AG04450 (cell line): ENCODE results near the gene PRELP. TPM values are rescaled to one million over a fixed set of nuclear protein-coding genes. Genes with fewer than 3 reads are reported as not detected.

Source experiments
- CTCF ChIA-PET: fragments of 300-600, 350-600 bp; formaldehyde crosslinking; extraction: SDS; loops from one replicate; lab custom pipeline; 2022; ENCODE audit warnings: antibody characterized with exemption, inconsistent platforms; lab: Charles Lee
- POLR2A ChIA-PET: fragments of 350-600 bp; formaldehyde crosslinking; extraction: SDS; loops from one replicate; lab custom pipeline; 2021; ENCODE audit warnings: antibody characterized with exemption, inconsistent platforms; lab: Yijun Ruan, JAX
- DNase-seq: peaks from one replicate; pipeline ENCODE4 v3.0.0-alpha.2; 2011; ENCODE audit warnings: low read depth, low spot score
- H3K27ac ChIP-seq: one replicate; pipeline ENCODE4 v1.5.1; 2012; ENCODE audit warnings: low read depth, low read length, control low read depth
- H3K27me3 ChIP-seq: one replicate; pipeline ENCODE4 v1.6.0; 2012; ENCODE audit warnings: low read length; ENCODE audit not compliant: control insufficient read depth, insufficient read depth
- H3K4me3 ChIP-seq: 2 replicates; pipeline ENCODE4 v1.5.1; 2011; ENCODE audit warnings: mild to moderate bottlenecking, low read depth, low read length, control low read depth
- H3K9me3 ChIP-seq: 2 replicates; pipeline ENCODE4 v1.5.1; 2012; ENCODE audit warnings: low read length; ENCODE audit not compliant: control insufficient read depth, insufficient read depth
- CTCF ChIP-seq: IDR thresholded peaks from 2 replicates; pipeline ENCODE4 v1.5.1; 2011; ENCODE audit warnings: low read depth, low read length, control low read depth, inconsistent platforms
- polyA plus RNA-seq: library from polyadenylated mRNA; depleted of rRNA; stranded (reverse); fragments of >200 nt; gene quantifications from 2 replicates; pipeline ENCODE4 v1.2.3, GENCODE V29; 2011

Gene PRELP
- polyA plus RNA-seq, 1 experiment, result 0.68 TPM

GRCh38 chr1:203526130-203526529, 50.5 kb downstream of the PRELP start:
- Histone ChIP-seq H3K27ac (no peak overlapping the region), H3K27me3 (no peaks in the 10 kb centered on the region), H3K4me3 (no peak overlapping the region), H3K9me3 (no peaks in the 10 kb centered on the region)
- POLR2A ChIA-PET, result interaction anchor here (0.6 kb wide), 1 partner anchor 13 kb away, joined by 10 read pairs; no protein-coding TSS in a partner anchor
- TF ChIP-seq CTCF, result no peak
- CTCF ChIA-PET, result no interaction called here
- no peak for DNase-seq

DNA sequence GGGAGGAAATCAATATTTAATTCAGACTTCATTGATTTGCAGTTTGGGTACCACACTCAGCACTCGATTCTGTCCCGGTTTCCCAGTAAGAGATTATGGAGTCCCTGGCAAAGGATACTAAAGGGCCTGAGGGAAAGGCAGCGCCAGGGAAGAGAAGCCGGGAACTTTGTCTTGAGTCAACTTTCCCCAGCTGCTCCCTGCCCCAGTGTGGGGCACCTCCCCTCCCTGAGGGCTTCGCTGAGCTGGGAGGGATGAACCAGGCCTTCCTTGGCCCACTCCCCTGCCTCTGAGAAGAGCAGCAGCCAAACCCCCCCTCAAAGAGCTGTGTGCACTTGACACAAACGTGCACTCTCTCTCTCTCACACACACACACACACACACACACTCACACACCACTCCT, 51.0 kb downstream of the PRELP start:
- Histone ChIP-seq H3K9me3 (no peaks in the 10 kb centered on the region), H3K4me3 (no peak overlapping the region), H3K27ac (no peak overlapping the region), H3K27me3 (no peaks in the 10 kb centered on the region)
- no peak for TF ChIP-seq CTCF
- ChIA-PET POLR2A (no interaction called here), CTCF (no interaction called here)
- DNase-seq, result no peak

DNA sequence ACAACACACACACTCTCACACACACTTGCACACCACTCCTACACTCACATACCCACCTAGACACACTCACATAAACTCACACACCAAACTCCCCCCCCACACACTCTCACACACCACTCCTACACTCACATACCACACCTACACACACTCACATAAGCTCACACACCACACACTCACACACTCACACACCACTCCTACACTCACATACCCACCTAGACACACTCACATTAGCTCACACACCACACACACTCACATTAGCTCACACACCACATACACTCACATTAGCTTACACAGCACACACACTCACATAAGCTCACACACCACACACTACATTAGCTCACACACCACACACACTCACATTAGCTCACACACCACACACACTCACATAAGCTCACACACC, 51.4 kb downstream of the PRELP start:
- ChIA-PET POLR2A (no interaction called here), CTCF (no interaction called here)
- no peak for DNase-seq
- TF ChIP-seq CTCF, result no peak
- Histone ChIP-seq H3K4me3 (no peak overlapping the region), H3K9me3 (no peaks in the 10 kb centered on the region), H3K27me3 (no peaks in the 10 kb centered on the region), H3K27ac (no peak overlapping the region)

DNA sequence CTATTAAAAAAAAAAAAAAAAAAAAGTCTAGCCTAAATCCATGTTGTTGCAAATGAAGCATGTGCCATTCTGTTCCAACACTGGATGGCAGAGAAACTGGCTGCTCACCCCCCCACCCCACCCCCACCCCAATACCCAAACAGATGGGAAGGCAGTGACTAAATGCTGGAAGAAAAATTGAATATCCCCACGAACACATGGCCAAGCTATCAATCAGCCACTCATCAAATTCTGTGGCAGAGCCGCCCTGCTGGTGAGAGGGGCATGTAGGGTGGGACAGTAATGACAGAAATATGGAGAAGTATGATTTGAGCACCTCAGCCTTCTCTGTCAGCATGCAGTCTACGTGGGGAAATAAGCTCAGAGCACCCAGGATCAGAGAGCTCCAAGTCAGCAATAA, 52.5 kb downstream of the PRELP start:
- no peaks in the 10 kb centered on the region for H3K9me3 ChIP-seq
- ChIA-PET CTCF (interaction anchor here (0.9 to 1.0 kb wide), 2 partner anchors 20 to 22 kb away, joined by 3 to 4 read pairs; no protein-coding TSS in a partner anchor), POLR2A (interaction anchor here (0.6 to 1.1 kb wide), 2 partner anchors 79 to 119 kb away, joined by 3 read pairs; no protein-coding TSS in a partner anchor)
- no peak for TF ChIP-seq CTCF
- DNase-seq, result no peak
- H3K4me3 ChIP-seq, result no peak overlapping the region
- no peaks in the 10 kb centered on the region for H3K27me3 ChIP-seq
- no peak overlapping the region for H3K27ac ChIP-seq

GRCh38 chr1:203528976-203529835, 53.6 kb downstream of the PRELP start:
- H3K27ac ChIP-seq, result no peak overlapping the region
- DNase-seq, result no peak
- H3K9me3 ChIP-seq, result no peaks in the 10 kb centered on the region
- POLR2A ChIA-PET, result no interaction called here
- no peak overlapping the region for H3K4me3 ChIP-seq
- TF ChIP-seq CTCF, result no peak
- CTCF ChIA-PET, result interaction anchor here (0.9 kb wide), 1 partner anchor 21 kb away, joined by 3 read pairs; no protein-coding TSS in a partner anchor
- H3K27me3 ChIP-seq, result no peaks in the 10 kb centered on the region
